Stimulated activated CD4-positive, alpha-beta T cell treated with anti-CD3 and anti-CD28 coated beads, Interleukin-4, amount 100 ng/mL, for 1 hour (primary cell): ENCODE data around the gene FAM120B.

Experiments
- DNase-seq: peaks from one replicate; pipeline ENCODE4 v3.0.0-alpha.2; 2020

Gene FAM120B

DNA sequence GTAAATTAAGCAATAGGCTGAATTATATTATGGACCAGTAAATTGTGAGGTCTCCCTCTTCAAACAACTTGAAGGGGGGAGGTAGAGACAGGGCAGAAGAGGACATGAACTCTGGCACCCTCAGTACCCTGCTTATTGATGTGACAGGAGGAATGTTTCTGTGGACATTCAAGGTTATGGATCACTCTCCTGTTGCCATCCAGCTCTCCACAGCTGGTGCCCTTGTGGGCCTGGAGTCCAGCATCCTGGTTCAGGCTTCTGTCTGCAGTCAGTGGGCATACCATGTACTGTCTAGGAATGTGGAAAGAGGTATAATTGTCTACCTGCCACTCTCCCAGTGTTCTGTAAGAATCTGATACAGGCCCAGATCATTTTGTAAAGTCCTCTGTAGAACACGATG is 55.6 kb downstream of the FAM120B start:
- DNase-seq: no peak

- DNase-seq: no peak
Observed at GRCh38 chr6:170363255-170363654, 56.7 kb downstream of the FAM120B start.

- no peak for DNase-seq
Observed at GRCh38 chr6:170365121-170365520, 58.6 kb downstream of the FAM120B start.

DNA sequence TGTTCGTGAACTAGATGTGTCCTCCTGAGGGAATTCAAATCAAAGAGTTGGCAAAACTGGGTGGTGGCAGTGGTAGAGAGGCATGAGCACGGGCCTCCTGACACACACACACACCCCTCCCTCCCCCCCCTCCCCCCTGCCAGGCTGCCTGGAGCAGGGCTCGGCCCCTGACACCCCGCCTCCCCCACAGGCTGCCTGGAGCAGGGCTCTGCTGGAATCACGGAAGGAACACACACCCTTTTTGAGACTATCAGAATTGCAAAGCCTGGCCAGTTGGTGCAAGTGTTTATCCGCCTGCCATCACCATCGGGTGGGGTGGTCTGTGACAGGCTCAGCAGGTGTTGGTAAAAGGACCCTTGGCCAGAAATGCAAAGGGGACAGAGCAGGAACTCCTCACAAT is 59.0 kb downstream of the FAM120B start:
- no peak for DNase-seq

DNA sequence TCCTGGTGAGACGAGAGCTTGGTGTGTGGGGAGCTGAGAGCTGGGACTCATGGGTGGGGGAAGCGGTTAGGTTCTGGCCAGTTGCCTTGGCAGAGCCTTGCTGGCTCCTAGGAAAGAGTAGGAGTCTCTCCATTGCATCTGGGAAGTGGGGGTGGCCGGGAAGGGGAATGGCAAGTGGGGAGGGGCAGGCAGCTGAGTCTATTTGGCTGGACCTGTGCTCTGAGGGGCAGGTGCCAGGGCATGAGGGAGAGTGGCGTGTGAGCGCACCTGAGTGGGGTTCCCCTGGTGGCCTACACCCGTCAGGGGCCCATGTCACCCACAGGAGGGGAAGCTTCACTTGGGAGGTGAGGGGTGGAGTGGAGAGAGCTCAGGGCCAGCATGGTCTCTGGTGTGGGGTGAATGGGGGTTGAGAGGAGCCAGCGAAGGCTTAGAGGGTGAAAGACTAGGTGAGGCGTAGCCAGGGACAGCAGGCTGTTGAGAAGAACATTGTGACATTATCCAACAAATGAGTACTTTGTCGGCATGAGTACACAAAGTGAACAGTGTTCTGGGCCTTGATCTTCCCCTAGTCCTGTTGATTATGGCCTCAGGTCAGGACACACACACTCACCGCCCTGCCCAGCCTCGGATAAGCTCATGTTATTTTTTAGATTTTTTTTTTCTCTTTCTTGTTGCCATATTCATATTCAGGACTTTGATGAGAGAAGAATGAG is 59.8 kb downstream of the FAM120B start:
- DNase-seq: no peak

DNA sequence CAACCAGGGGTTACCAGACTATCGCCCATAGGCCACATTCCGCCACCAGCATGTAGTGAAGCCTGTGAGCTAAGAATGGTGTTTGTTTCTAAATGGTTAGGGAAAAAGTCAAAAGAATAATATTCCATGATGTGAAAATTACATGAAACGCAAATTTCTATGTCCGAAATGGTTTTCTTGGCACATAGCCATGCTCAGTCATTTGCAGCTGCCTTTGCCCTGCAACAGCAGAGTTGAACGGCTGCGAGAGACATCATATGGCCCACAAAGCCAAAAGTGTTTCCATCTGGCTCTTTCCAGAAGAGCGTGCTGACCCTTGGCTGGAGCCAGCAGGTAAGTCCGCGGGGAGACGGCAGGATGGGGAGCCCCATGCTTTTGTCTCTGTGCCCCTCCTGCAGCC is 60.7 kb downstream of the FAM120B start:
- DNase-seq: no peak

DNA sequence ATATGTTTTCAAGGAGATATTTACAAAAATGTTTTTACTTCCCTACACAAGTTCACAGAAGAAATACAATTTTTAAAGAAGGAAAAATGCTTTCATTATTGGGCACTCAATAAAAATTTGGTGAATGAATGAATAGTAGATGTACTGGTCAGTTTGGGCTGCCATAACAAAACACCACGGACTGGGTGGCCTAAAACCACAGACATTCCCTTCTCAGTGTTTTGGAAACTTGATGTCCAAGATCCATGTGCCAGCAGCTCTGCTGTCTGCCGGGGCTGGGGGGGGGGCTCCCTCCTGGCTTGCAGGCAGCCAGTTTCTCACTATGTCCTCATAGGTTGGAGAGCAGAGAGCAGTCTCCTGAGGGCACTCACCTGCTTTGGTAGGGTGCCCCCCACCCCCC is 62.0 kb downstream of the FAM120B start:
- no peak for DNase-seq

DNA sequence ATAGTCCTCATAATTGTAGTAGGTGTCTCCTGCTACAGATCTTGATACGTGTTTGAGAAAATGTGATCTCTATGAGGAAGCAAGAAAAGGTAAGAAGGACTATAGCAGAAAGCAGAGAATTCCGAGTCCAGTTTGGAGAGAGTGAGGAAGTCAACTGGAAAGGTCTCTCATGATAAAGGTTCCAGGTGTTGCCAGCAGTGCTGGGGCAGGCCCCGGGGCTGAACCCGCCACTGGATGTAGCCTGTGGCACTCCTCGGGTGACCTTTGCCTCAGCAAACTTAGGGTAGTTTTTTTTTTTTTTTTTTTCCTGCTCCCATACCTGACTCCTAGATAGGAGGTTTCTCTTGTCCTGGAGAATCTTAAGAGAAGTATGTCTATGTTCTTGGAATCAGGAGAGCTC is 62.8 kb downstream of the FAM120B start:
- DNase-seq: no peak

- DNase-seq: no peak
Observed at GRCh38 chr6:170370416-170370815, 63.9 kb downstream of the FAM120B start.

DNA sequence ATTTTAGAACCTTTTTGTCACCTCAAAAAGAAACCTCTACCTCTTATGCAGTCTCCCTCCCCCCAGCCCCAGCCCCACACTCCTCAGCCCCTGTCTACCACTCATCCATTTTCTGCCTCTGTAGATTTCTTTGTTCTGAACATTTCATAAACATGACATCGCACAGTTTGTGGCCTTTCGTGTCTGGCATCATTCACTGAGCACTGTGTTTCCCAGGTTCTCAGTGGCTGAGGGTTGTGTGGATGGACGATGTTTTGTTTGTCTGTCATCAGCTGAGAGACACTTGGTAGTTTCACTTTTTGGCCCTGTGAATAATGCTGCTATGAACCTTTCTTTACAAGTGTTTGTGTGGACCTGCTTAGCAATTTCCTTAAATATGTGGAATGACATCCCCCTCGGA is 64.5 kb downstream of the FAM120B start:
- no peak for DNase-seq

- DNase-seq: no peak
Observed at GRCh38 chr6:170371588-170371987, 65.0 kb downstream of the FAM120B start.

GRCh38 chr6:170372380-170373325 is 66.1 kb downstream of the FAM120B start:
- no peak for DNase-seq

- DNase-seq: no peak
Observed at GRCh38 chr6:170374571-170375444, 68.2 kb downstream of the FAM120B start.

DNA sequence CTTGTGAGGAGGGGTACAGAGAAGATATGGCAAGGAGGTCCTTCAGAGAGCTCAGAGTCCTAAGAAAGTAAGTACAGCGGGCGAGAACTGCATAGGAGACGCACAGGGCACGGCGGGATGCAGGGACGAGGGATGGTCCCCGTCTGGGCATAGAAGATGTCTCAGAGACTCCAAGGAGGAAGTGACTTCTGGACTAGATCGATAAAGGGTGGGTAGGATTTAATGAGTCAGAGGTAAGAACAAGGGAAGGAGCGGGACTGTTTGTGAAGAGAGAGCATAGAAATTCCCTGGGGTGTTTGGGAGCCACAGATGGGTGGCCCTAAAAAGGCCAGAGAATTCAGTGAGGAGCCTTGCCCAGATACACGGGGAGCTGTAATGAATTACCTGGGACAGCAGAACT is 69.1 kb downstream of the FAM120B start:
- DNase-seq: no peak

DNA sequence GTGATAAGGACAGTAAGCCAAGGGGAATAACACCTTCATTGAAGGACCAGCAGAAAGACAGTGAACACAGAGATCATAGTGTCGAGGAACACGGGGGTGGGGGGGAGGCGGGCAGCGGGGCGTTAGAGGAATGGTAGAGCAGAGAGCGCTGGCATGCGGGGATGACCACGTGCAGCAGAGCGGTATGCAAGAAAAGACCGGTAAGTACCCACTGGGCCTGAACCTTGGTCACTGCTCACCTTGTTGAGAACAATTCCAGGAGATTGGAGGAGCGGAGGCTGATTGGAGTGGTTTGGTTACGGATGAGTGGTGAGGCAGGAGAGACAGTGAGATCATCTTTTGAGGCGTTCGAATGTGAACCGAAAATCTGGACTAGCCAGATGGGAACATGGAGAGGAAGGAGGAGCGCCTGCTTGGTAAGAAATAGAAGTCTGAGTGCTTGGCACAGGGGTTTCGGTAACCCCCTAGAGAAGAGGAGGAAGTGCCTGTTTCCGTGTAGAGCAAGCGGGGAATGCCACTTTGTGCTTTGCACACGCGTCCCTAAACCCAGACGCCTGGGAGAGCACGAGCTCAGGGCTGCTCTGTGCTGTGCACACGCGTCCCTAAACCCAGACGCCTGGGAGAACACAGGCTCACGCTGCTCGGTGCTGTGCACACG is 70.0 kb downstream of the FAM120B start:
- no peak for DNase-seq

DNA sequence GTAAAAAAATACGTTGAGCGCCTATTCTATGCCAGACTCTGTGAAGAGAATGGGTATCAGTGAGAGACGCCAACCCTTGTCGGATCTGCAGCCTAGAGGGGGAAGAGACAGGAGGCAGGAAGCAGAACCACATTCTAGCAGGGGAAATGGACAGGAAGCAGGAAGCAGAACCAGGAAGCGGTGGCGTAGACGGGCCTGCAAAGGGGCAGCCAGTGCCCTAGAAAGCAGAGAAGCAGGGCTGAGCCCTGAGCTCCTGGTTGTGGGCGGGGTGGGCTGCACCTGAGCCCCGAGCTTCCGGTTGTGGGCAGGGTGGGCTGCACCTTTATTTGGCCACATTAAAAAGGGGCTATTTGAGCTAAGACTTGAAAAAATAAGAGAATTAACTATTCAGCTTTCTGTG is 71.9 kb downstream of the FAM120B start:
- no peak for DNase-seq

DNA sequence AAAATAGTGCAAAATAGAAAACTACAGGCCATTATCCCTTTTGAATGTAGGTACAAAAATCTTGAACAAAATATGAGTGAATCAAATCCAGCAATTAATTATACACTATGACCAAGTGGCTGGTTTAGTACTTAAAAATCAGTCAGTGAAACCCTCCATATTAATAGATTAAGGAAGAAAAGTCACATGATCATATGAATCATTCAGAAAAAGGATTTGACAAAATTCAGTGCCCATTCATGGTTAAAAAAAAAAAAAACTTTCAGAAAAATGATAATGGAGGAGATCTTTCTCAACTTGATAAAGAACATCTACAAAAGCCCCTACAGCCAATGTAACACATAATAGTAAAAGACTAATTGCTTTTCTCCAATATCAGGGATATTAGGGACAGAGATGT is 75.0 kb downstream of the FAM120B start:
- DNase-seq: no peak

GRCh38 chr6:170383466-170384035 is 77.0 kb downstream of the FAM120B start:
- no peak for DNase-seq

GRCh38 chr6:170385506-170385905 is 78.9 kb downstream of the FAM120B start:
- DNase-seq: no peak

DNA sequence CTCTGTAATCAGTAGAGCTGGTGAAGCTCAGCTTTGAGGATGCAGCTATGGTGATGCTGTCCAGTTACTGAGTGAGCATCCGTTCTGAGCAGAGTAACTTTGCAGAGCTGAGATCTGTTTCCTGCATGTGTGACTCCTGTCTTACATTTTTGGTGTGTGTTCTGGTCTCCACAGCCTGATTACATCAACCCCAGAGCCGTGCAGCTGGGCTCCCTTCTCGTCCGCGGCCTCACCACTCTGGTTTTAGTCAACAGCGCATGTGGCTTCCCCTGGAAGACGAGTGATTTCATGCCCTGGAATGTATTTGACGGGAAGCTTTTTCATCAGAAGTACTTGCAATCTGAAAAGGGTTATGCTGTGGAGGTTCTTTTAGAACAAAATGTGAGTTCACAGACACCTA is 81.6 kb downstream of the FAM120B start:
- DNase-seq: no peak

GRCh38 chr6:170393033-170393432 is 86.5 kb downstream of the FAM120B start:
- DNase-seq: no peak

DNA sequence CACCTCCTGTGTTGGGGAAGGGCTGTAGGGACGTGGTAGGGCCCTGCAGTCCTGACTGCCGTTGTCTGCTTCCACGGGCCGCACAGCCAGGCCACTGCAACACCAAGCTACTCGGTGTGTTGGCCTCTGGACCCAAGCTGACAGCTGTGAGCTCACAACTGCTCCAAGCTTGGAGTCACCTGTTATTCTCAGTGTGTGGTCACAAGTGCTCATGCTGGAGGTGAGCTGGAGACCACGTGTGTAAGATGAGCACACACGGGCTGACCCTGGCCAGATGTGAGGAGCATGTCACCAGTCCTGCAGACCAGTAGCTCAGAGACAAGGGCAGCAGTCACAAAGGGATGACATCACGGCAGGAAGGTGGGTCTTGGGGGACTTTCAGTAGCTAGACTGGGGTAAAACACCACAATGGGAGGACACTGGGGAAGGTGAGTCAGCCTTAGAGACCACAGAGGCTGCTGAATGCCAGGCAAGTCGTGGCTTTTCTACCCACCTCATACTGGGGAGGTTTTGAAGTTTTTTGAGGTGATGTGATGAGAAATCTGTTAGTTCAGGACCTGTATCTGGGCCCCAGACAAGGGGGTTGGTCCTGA is 87.3 kb downstream of the FAM120B start:
- DNase-seq: no peak
